ENCODE results near the gene ZNF496. TPM values are rescaled to one million over a fixed set of nuclear protein-coding genes. Genes with fewer than 3 reads are reported as not detected.

ZNF496 gene
- total and polyA plus RNA-seq, 9 of the 15 experiments (the other 6 are each of a cell fraction or from before 2014, with no cell fraction given), result 4.3 to 54.0 (median 31.3) TPM

GRCh38 chr1:247332623-247333361 is 1.1 kb upstream of the ZNF496 start (continued):
- TF ChIP-seq CREB5 (CRISPR knock-in tag; IDR thresholded peaks at IDR 0.05) (no peak), TEAD4 (IDR thresholded peaks at IDR 0.05; ENCODE audit: low read length) (no peak), TEAD4 (CRISPR knock-in tag; IDR thresholded peaks at IDR 0.05; ENCODE audit: borderline replicate concordance) (0 out of 2 replicates have a peak, but pooled peaks have one; percentile 47)
- TF ChIP-seq, protein P1, sequence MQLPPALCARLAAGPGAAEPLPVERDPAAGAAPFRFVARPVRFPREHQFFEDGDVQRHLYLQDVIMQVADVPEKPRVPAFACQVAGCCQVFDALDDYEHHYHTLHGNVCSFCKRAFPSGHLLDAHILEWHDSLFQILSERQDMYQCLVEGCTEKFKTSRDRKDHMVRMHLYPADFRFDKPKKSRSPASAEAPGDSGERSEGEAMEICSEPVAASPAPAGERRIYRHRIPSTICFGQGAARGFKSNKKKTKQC (CRISPR knock-in tag; IDR thresholded peaks at IDR 0.05), result 0 out of 2 replicates have a peak, but pooled peaks have one; percentile 7
- TF ChIP-seq, protein P2, sequence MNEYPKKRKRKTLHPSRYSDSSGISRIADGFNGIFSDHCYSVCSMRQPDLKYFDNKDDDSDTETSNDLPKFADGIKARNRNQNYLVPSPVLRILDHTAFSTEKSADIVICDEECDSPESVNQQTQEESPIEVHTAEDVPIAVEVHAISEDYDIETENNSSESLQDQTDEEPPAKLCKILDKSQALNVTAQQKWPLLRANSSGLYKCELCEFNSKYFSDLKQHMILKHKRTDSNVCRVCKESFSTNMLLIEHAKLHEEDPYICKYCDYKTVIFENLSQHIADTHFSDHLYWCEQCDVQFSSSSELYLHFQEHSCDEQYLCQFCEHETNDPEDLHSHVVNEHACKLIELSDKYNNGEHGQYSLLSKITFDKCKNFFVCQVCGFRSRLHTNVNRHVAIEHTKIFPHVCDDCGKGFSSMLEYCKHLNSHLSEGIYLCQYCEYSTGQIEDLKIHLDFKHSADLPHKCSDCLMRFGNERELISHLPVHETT (CRISPR knock-in tag; conservative IDR thresholded peaks at IDR 0.05 in 1 of 2, IDR thresholded peaks at IDR 0.05 in 1 of 2), result no peak
